ENCODE data around the gene NRGN.

DNA sequence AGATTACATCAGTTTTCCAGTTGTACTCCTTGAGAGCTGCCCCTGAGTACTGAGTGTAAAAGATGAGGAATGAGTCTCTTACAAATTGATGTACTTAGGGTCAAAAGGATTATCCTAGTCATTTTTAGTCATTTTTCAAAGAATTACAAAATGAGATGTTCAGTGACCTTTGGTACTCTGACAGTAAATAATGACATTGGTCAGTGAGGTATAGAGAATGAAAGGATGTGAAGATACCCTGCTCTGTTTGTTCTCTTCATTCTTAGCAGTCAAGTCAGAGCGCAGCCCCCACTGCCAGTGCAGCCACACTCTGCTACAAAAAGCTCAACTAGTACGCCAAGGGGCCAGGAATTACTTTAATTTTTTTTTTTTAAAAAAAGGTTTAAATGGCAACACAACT lies 26.4 kb downstream of the NRGN start:
- TF ChIP-seq, protein P1, sequence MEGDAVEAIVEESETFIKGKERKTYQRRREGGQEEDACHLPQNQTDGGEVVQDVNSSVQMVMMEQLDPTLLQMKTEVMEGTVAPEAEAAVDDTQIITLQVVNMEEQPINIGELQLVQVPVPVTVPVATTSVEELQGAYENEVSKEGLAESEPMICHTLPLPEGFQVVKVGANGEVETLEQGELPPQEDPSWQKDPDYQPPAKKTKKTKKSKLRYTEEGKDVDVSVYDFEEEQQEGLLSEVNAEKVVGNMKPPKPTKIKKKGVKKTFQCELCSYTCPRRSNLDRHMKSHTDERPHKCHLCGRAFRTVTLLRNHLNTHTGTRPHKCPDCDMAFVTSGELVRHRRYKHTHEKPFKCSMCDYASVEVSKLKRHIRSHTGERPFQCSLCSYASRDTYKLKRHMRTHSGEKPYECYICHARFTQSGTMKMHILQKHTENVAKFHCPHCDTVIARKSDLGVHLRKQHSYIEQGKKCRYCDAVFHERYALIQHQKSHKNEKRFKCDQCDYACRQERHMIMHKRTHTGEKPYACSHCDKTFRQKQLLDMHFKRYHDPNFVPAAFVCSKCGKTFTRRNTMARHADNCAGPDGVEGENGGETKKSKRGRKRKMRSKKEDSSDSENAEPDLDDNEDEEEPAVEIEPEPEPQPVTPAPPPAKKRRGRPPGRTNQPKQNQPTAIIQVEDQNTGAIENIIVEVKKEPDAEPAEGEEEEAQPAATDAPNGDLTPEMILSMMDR (IDR thresholded peaks at IDR 0.05; ENCODE audit: low read depth, low read length, missing input control) = no peak
- no peak for TF ChIP-seq RXRA (IDR thresholded peaks at IDR 0.05)
- TF ChIP-seq, protein P2, sequence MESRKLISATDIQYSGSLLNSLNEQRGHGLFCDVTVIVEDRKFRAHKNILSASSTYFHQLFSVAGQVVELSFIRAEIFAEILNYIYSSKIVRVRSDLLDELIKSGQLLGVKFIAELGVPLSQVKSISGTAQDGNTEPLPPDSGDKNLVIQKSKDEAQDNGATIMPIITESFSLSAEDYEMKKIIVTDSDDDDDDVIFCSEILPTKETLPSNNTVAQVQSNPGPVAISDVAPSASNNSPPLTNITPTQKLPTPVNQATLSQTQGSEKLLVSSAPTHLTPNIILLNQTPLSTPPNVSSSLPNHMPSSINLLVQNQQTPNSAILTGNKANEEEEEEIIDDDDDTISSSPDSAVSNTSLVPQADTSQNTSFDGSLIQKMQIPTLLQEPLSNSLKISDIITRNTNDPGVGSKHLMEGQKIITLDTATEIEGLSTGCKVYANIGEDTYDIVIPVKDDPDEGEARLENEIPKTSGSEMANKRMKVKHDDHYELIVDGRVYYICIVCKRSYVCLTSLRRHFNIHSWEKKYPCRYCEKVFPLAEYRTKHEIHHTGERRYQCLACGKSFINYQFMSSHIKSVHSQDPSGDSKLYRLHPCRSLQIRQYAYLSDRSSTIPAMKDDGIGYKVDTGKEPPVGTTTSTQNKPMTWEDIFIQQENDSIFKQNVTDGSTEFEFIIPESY (IDR thresholded peaks at IDR 0.05) = no peak
- TF ChIP-seq, protein P3, sequence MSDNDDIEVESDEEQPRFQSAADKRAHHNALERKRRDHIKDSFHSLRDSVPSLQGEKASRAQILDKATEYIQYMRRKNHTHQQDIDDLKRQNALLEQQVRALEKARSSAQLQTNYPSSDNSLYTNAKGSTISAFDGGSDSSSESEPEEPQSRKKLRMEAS (IDR thresholded peaks at IDR 0.05) = no peak
- no peak for TF ChIP-seq YY1 (IDR thresholded peaks at IDR 0.05)
- TF ChIP-seq, protein P4, sequence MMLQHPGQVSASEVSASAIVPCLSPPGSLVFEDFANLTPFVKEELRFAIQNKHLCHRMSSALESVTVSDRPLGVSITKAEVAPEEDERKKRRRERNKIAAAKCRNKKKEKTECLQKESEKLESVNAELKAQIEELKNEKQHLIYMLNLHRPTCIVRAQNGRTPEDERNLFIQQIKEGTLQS (IDR thresholded peaks at IDR 0.05) = no peak
- no peak for TF ChIP-seq SP1 (IDR thresholded peaks at IDR 0.05)
- no peak for TF ChIP-seq RAD21 (IDR thresholded peaks at IDR 0.05)
- TF ChIP-seq TAF1 (conservative IDR thresholded peaks at IDR 0.05) = no peak

Data from liver (tissue), 3 donors.